SK-N-SH (cell line): ENCODE results near the gene TMEM54. TPM values are rescaled to one million over a fixed set of nuclear protein-coding genes. Genes with fewer than 3 reads are reported as not detected.

ENCODE experiments used
- CTCF ChIA-PET: fragments of 300-600, 350-600 bp; formaldehyde crosslinking; extraction: SDS; loops from one replicate; lab custom pipeline; 2021; lab: Yijun Ruan, JAX
- POLR2A ChIA-PET: fragments of 350-600 bp; sonication (Branson Sonifier 250); formaldehyde crosslinking; extraction: SDS; loops from one replicate; lab custom pipeline; 2020; ENCODE audit warnings: antibody characterized with exemption, inconsistent platforms; lab: Yijun Ruan, JAX
- DNase-seq: peaks from one replicate; pipeline ENCODE4 v3.0.0; 2012
- H2AFZ ChIP-seq: fragments of 200-600 bp; sonication (generic); 2 replicates; pipeline ENCODE4 v1.8.1; 2016; ENCODE audit warnings: antibody characterized with exemption, mild to moderate bottlenecking, low read depth
- H3F3A ChIP-seq: fragments of 200-600 bp; sonication (generic); replicated peaks from 2 replicates; pipeline ENCODE3; 2016; ENCODE audit warnings: antibody characterized with exemption, mild to moderate bottlenecking; ENCODE audit not compliant: insufficient read depth
- H3K27ac ChIP-seq, 2 experiments: fragments of 200-500 bp in 1 of 2; fragments of 200-600 bp in 1 of 2; sonication (Bioruptor generic) in 1 of 2; sonication (generic), shearing (Covaris generic) in 1 of 2; 2 replicates each; pipeline versions ENCODE4 v1.5.1 to v1.6.1; 2014 to 2016; ENCODE audit warnings: low read depth in 2 of 2, inconsistent platforms in 1 of 2, low read length in 1 of 2, mild to moderate bottlenecking in 1 of 2, mixed read lengths in 1 of 2
- H3K27me3 ChIP-seq: fragments of 200-600 bp; sonication (generic), shearing (Covaris generic); 2 replicates; pipeline ENCODE4 v1.6.1; 2016; ENCODE audit warnings: mixed run types; ENCODE audit not compliant: insufficient read depth
- H3K36me3 ChIP-seq, 2 experiments: fragments of 200-500 bp in 1 of 2; fragments of 200-600 bp in 1 of 2; sonication (Bioruptor generic) in 1 of 2; sonication (generic) in 1 of 2; replicated peaks in 1 of 2; 2 replicates each; pipeline versions ENCODE3 to v1.5.1; 2014 to 2016; ENCODE audit warnings: low read length in 1 of 2, mild to moderate bottlenecking in 1 of 2; ENCODE audit not compliant: insufficient read depth in 2 of 2, control insufficient read depth in 1 of 2
- H3K4me1 ChIP-seq, 2 experiments: fragments of 200-500 bp in 1 of 2; fragments of 200-600 bp in 1 of 2; sonication (Bioruptor generic) in 1 of 2; sonication (generic), shearing (Covaris generic) in 1 of 2; 2 replicates each; pipeline versions ENCODE4 v1.5.1 to v1.6.1; 2014 to 2016; ENCODE audit warnings: low read depth in 1 of 2, low read length in 1 of 2, mixed run types in 1 of 2; ENCODE audit not compliant: insufficient read depth in 2 of 2, control insufficient read depth in 1 of 2
- H3K4me2 ChIP-seq: fragments of 200-600 bp; sonication (generic), shearing (Covaris generic); 2 replicates; pipeline ENCODE4 v1.6.1; 2017; ENCODE audit warnings: mixed run types
- H3K4me3 ChIP-seq, 2 experiments: fragments of 200-500 bp in 1 of 2; fragments of 200-600 bp in 1 of 2; sonication (Bioruptor generic) in 1 of 2; sonication (generic), shearing (Covaris generic) in 1 of 2; 2 replicates each; pipeline versions ENCODE4 v1.5.1 to v1.8.1; 2014 to 2016; ENCODE audit warnings: low read depth in 2 of 2, inconsistent platforms in 1 of 2, low read length in 1 of 2, mild to moderate bottlenecking in 1 of 2, mixed read lengths in 1 of 2, moderate library complexity in 1 of 2
- H3K79me2 ChIP-seq: fragments of 200-600 bp; sonication (generic); 2 replicates; pipeline ENCODE4 v1.8.1; 2017; ENCODE audit warnings: mild to moderate bottlenecking; ENCODE audit not compliant: insufficient read depth
- H3K9ac ChIP-seq: fragments of 200-600 bp; sonication (generic); 2 replicates; pipeline ENCODE4 v1.6.1; 2017; ENCODE audit warnings: mixed run types
- H3K9me2 ChIP-seq: fragments of 200-600 bp; sonication (generic); 2 replicates; pipeline ENCODE4 v1.6.1; 2017; ENCODE audit warnings: mixed run types
- H3K9me3 ChIP-seq: fragments of 200-600 bp; sonication (generic); 2 replicates; pipeline ENCODE4 v1.6.1; 2017; ENCODE audit warnings: mixed run types, mild to moderate bottlenecking, moderate library complexity
- H4K20me1 ChIP-seq: fragments of 200-600 bp; sonication (generic); 2 replicates; pipeline ENCODE4 v1.6.1; 2017; ENCODE audit warnings: mild to moderate bottlenecking, mixed run types; ENCODE audit not compliant: insufficient read depth
- CHD2 ChIP-seq: fragments of 150-350 bp; IDR thresholded peaks from 2 replicates; pipeline ENCODE4 v1.6.1; 2018; ENCODE audit warnings: low read length; ENCODE audit not compliant: partially characterized antibody
- FOSL2 ChIP-seq: IDR thresholded peaks from 2 replicates; pipeline ENCODE4 v1.4.0; 2012; ENCODE audit warnings: low read depth, mild to moderate bottlenecking, moderate library complexity, borderline replicate concordance
- FOXM1 ChIP-seq: IDR thresholded peaks from 2 replicates; pipeline ENCODE4 v1.4.0; 2012; ENCODE audit warnings: low read depth, mild to moderate bottlenecking
- GABPA ChIP-seq: IDR thresholded peaks from 2 replicates; pipeline ENCODE4 v1.4.0; 2012; ENCODE audit warnings: low read depth, mild to moderate bottlenecking
- GATA2 ChIP-seq: sonication (generic); formaldehyde crosslinking; IDR thresholded peaks from 2 replicates; pipeline ENCODE4 v1.5.0; 2020; ENCODE audit warnings: mild to moderate bottlenecking, missing genetic modification reagents
- JUND ChIP-seq: IDR thresholded peaks from 2 replicates; pipeline ENCODE4 v1.4.0; 2012
- NFIC ChIP-seq: IDR thresholded peaks from 2 replicates; pipeline ENCODE4 v1.4.0; 2012; ENCODE audit warnings: borderline replicate concordance
- POLR2AphosphoS5 ChIP-seq: IDR thresholded peaks from 2 replicates; pipeline ENCODE4 v1.6.1; 2012; ENCODE audit warnings: low read depth, low read length
- RAD21 ChIP-seq: IDR thresholded peaks from 2 replicates; pipeline ENCODE4 v1.6.1; 2012; ENCODE audit warnings: mild to moderate bottlenecking, low read length
- SIN3A ChIP-seq: IDR thresholded peaks from 2 replicates; pipeline ENCODE4 v1.6.1; 2012; ENCODE audit warnings: low read depth, mild to moderate bottlenecking, low read length, moderate library complexity, borderline replicate concordance
- SMC3 ChIP-seq: IDR thresholded peaks from 2 replicates; pipeline ENCODE4 v1.6.1; 2012; ENCODE audit warnings: low read depth, low read length, improper control_type of control experiment
- TAF1 ChIP-seq: IDR thresholded peaks from 2 replicates; pipeline ENCODE4 v1.6.1; 2012; ENCODE audit warnings: low read depth, mild to moderate bottlenecking, low read length, moderate library complexity, borderline replicate concordance
- TEAD4 ChIP-seq: IDR thresholded peaks from 2 replicates; pipeline ENCODE4 v1.4.0; 2012; ENCODE audit warnings: mild to moderate bottlenecking, borderline replicate concordance; ENCODE audit not compliant: insufficient read depth
- YY1 ChIP-seq: IDR thresholded peaks from 2 replicates; pipeline ENCODE4 v1.4.0; 2012; ENCODE audit warnings: low read depth, mild to moderate bottlenecking
- WGBS: methylation state at CpG from one replicate; pipeline ENCODE4 v1.1.6; 2017; ENCODE audit warnings: low lambda C conversion rate; 5-methylcytosine and 5-hydroxymethylcytosine counted together
- polyA plus RNA-seq, 3 experiments: library from polyadenylated mRNA; depleted of rRNA; stranded (reverse); fragments of >200 nt; gene quantifications; 2 replicates each; pipeline ENCODE4 v1.2.3, GENCODE V29; 2012
- TF ChIP-seq, protein P1 (sequence below): fragments of 150-350 bp; IDR thresholded peaks from 2 replicates; pipeline ENCODE4 v1.6.1; 2016; ENCODE audit warnings: mild to moderate bottlenecking, low read depth, low read length
- TF ChIP-seq, protein P2 (sequence below): IDR thresholded peaks from 2 replicates; pipeline ENCODE4; 2012
- TF ChIP-seq, protein P3 (sequence below): fragments of 150-350 bp; IDR thresholded peaks from 2 replicates; pipeline ENCODE4 v1.6.1; 2017; ENCODE audit warnings: antibody characterized with exemption, low read length, low read depth, borderline replicate concordance
- TF ChIP-seq, protein P4 (sequence below): IDR thresholded peaks from 2 replicates; pipeline ENCODE4 v1.4.0; 2012; ENCODE audit warnings: low read depth, borderline replicate concordance

TMEM54 gene
- polyA plus RNA-seq, 1 of the 3 experiments (the other 2 are of a cell fraction): 66.6 TPM

DNA sequence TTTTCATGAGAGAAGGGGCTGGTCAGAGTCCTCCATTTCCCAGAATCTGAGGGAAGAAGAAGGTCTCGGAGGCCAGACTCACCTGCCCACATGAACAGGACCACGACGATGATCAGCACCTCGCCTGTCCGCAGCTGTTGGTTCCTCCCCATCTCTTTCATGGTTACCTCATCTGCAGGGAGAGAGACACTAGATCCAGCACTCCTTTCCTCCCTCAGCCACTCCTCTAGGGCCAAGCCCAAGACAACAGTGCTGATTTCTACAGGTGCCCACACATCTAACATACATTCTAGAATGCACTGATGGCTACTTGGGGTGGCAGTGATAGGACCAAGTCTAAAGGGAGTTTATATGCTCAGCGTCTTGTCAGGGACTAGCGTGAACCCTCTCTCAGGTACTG is 33.5 kb downstream of the TMEM54 start:
- H3K9ac ChIP-seq: no peak overlapping the region
- no peaks in the 10 kb centered on the region for H3K9me3 ChIP-seq
- no peak overlapping the region for H3K4me2 ChIP-seq
- no peak for DNase-seq
- CTCF ChIA-PET: no interaction called here
- H2AFZ ChIP-seq: no peak overlapping the region
- peaks cover 3% of the 10 kb centered on the region for H3F3A ChIP-seq
- POLR2A ChIA-PET: no interaction called here
- no peaks in the 10 kb centered on the region for H3K27me3 ChIP-seq
- H3K27ac ChIP-seq: no peak overlapping the region
- no peaks in the 10 kb centered on the region for H4K20me1 ChIP-seq
- H3K36me3 ChIP-seq: peaks cover 0 to 5% of the 10 kb centered on the region in 2 experiments
- WGBS: 95% methylated on average over 2 of the region's 7 CpGs
- no peak overlapping the region for H3K4me3 ChIP-seq
- TF ChIP-seq SIN3A (no peak), POLR2AphosphoS5 (no peak), TEAD4 (no peak), GATA2 (CRISPR knock-in tag) (no peak), TAF1 (no peak), JUND (no peak), RAD21 (no peak), GABPA (no peak), NFIC (no peak), CHD2 (no peak), FOSL2 (no peak)
- TF ChIP-seq, protein P1, sequence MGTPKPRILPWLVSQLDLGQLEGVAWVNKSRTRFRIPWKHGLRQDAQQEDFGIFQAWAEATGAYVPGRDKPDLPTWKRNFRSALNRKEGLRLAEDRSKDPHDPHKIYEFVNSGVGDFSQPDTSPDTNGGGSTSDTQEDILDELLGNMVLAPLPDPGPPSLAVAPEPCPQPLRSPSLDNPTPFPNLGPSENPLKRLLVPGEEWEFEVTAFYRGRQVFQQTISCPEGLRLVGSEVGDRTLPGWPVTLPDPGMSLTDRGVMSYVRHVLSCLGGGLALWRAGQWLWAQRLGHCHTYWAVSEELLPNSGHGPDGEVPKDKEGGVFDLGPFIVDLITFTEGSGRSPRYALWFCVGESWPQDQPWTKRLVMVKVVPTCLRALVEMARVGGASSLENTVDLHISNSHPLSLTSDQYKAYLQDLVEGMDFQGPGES: no peak
- TF ChIP-seq, protein P2, sequence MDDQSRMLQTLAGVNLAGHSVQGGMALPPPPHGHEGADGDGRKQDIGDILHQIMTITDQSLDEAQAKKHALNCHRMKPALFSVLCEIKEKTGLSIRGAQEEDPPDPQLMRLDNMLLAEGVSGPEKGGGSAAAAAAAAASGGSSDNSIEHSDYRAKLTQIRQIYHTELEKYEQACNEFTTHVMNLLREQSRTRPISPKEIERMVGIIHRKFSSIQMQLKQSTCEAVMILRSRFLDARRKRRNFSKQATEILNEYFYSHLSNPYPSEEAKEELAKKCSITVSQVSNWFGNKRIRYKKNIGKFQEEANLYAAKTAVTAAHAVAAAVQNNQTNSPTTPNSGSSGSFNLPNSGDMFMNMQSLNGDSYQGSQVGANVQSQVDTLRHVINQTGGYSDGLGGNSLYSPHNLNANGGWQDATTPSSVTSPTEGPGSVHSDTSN: no peak
- TF ChIP-seq, protein P3, sequence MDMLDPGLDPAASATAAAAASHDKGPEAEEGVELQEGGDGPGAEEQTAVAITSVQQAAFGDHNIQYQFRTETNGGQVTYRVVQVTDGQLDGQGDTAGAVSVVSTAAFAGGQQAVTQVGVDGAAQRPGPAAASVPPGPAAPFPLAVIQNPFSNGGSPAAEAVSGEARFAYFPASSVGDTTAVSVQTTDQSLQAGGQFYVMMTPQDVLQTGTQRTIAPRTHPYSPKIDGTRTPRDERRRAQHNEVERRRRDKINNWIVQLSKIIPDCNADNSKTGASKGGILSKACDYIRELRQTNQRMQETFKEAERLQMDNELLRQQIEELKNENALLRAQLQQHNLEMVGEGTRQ: no peak
- H3K4me1 ChIP-seq: peaks cover 0 to 11% of the 10 kb centered on the region in 2 experiments; a peak in 1 of 4 replicates
- no peaks in the 10 kb centered on the region for H3K79me2 ChIP-seq
- no peaks in the 10 kb centered on the region for H3K9me2 ChIP-seq

DNA sequence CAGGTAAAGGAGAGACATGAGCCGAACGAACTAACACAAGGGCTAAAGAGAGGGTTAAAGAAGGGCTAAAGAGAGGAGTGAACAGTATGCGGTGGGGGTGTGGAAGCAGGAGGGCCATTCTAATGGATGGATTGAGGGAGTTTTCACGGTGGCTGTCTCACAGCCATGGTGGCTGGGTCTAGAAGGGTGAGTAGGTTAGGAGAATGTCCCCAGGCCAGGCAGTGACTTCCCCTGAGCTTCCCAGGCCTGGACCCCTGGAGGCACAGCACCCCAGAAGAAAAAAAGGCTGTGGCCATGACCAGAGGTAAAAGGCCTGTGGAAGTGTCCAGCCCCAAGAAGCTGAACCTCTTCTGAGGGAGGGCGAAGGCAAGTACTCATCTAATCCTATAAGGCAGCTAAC is 34.0 kb downstream of the TMEM54 start:
- Histone ChIP-seq H3K36me3 (peaks cover 0 to 8% of the 10 kb centered on the region in 2 experiments), H3K9me3 (no peaks in the 10 kb centered on the region), H3K4me2 (no peak overlapping the region), H3K9me2 (no peaks in the 10 kb centered on the region), H3K9ac (no peak overlapping the region), H3K4me1 (peaks cover 0 to 8% of the 10 kb centered on the region in 2 experiments; a peak in 1 of 4 replicates), H3K27ac (no peak overlapping the region), H4K20me1 (no peaks in the 10 kb centered on the region), H2AFZ (no peak overlapping the region), H3F3A (peaks cover 3% of the 10 kb centered on the region), H3K27me3 (no peaks in the 10 kb centered on the region), H3K79me2 (no peaks in the 10 kb centered on the region), H3K4me3 (no peak overlapping the region)
- TF ChIP-seq YY1 (no peak), CHD2 (no peak), GATA2 (CRISPR knock-in tag) (no peak), SMC3 (no peak), FOSL2 (no peak), FOXM1 (no peak)
- TF ChIP-seq, protein P4, sequence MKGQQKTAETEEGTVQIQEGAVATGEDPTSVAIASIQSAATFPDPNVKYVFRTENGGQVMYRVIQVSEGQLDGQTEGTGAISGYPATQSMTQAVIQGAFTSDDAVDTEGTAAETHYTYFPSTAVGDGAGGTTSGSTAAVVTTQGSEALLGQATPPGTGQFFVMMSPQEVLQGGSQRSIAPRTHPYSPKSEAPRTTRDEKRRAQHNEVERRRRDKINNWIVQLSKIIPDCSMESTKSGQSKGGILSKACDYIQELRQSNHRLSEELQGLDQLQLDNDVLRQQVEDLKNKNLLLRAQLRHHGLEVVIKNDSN: no peak
- TF ChIP-seq, protein P1: no peak
- WGBS: 95% methylated on average over 5 of the region's 5 CpGs
- CTCF ChIA-PET: interaction anchor here (0.6 to 1.7 kb wide), 4 partner anchors 10 to 347 kb away, joined by 3 to 4 read pairs (median 4); no protein-coding TSS in a partner anchor
- POLR2A ChIA-PET: no interaction called here
- DNase-seq: no peak
